Neural crest cell (in vitro differentiated cells): ENCODE measurements around the gene OR10A6. TPM values are rescaled to one million over a fixed set of nuclear protein-coding genes. Genes with fewer than 3 reads are reported as not detected.

Experiments
- DNase-seq: peaks from one replicate; pipeline ENCODE4 v3.0.0; 2021; ENCODE audit warnings: low read depth, mixed read lengths, low spot score
- H3K27ac Mint-ChIP-seq: one replicate; pipeline ENCODE4 v1.8.0; 2021; ENCODE audit warnings: mild to moderate bottlenecking, mixed read lengths; ENCODE audit not compliant: unreplicated experiment
- H3K27me3 Mint-ChIP-seq: 2 replicates; pipeline ENCODE4 v1.8.0; 2021; ENCODE audit warnings: low read depth, mild to moderate bottlenecking, mixed read lengths
- H3K36me3 Mint-ChIP-seq: 2 replicates; pipeline ENCODE4 v1.8.0; 2021; ENCODE audit warnings: low read depth, mild to moderate bottlenecking, mixed read lengths
- H3K4me1 Mint-ChIP-seq: 2 replicates; pipeline ENCODE4 v1.8.0; 2021; ENCODE audit warnings: mixed read lengths
- H3K4me3 Mint-ChIP-seq: one replicate; pipeline ENCODE4 v1.8.0; 2021; ENCODE audit warnings: mild to moderate bottlenecking, mixed read lengths
- H3K9me3 Mint-ChIP-seq: 2 replicates; pipeline ENCODE4 v1.8.0; 2021; ENCODE audit warnings: mixed read lengths
- total RNA-seq: library from RNA; stranded (reverse); gene quantifications from 2 replicates; pipeline ENCODE4 v1.2.1, GENCODE V29; 2021
- TF ChIP-seq, protein P1 (sequence below): fragments of 200-600 bp; sonication (generic); conservative IDR thresholded peaks from 2 replicates; pipeline ENCODE4 v1.5.0; 2021; ENCODE audit warnings: antibody characterized with exemption, mild to moderate bottlenecking

OR10A6 gene
- total RNA-seq, 1 donor from 2014 or later = not detected

DNA sequence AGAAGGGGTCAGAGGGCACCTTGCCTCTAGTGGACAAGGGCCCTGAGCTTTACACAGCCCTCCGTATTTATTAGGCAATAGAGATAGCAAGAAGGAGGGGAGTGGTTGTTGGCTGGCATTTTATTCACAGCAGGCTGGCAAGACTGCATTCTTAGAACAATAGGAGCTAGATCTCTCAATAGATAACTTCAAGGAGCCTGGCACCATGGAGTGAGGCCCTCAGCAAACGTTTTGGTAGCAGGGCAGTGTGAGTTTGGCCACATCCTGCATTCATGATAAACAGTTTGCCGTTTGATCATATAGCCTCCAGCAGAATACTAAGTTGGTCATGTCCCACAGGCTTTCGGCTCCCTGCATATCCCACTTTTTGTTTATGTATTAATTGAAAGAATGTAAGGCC, 31.6 kb downstream of the OR10A6 start:
- Mint-ChIP-seq H3K4me3 (no peak overlapping the region), H3K9me3 (no peaks in the 10 kb centered on the region), H3K27me3 (peaks cover 5% of the 10 kb centered on the region), H3K27ac (no peak overlapping the region), H3K4me1 (peaks cover 5% of the 10 kb centered on the region), H3K36me3 (no peaks in the 10 kb centered on the region)
- no peak for DNase-seq
- TF ChIP-seq, protein P1, sequence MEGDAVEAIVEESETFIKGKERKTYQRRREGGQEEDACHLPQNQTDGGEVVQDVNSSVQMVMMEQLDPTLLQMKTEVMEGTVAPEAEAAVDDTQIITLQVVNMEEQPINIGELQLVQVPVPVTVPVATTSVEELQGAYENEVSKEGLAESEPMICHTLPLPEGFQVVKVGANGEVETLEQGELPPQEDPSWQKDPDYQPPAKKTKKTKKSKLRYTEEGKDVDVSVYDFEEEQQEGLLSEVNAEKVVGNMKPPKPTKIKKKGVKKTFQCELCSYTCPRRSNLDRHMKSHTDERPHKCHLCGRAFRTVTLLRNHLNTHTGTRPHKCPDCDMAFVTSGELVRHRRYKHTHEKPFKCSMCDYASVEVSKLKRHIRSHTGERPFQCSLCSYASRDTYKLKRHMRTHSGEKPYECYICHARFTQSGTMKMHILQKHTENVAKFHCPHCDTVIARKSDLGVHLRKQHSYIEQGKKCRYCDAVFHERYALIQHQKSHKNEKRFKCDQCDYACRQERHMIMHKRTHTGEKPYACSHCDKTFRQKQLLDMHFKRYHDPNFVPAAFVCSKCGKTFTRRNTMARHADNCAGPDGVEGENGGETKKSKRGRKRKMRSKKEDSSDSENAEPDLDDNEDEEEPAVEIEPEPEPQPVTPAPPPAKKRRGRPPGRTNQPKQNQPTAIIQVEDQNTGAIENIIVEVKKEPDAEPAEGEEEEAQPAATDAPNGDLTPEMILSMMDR = no peak

GRCh38 chr11:7898666-7899283, 32.3 kb downstream of the OR10A6 start:
- TF ChIP-seq, protein P1 = no peak
- H3K27me3 Mint-ChIP-seq = peaks cover 5% of the 10 kb centered on the region
- no peak overlapping the region for H3K27ac Mint-ChIP-seq

GRCh38 chr11:7896009-7896785, 34.9 kb downstream of the OR10A6 start:
- Mint-ChIP-seq H3K27me3 (peaks cover 3% of the 10 kb centered on the region), H3K36me3 (no peaks in the 10 kb centered on the region), H3K4me1 (peaks cover 7% of the 10 kb centered on the region)

More at GRCh38 chr11:7898666-7899283, 32.3 kb downstream of the OR10A6 start:
- peaks cover 3% of the 10 kb centered on the region for H3K4me1 Mint-ChIP-seq
- no peak for DNase-seq
- H3K9me3 Mint-ChIP-seq = no peaks in the 10 kb centered on the region
- no peak overlapping the region for H3K4me3 Mint-ChIP-seq
- H3K36me3 Mint-ChIP-seq = no peaks in the 10 kb centered on the region

GRCh38 chr11:7894251-7894650, 36.8 kb downstream of the OR10A6 start:
- no peaks in the 10 kb centered on the region for H3K36me3 Mint-ChIP-seq
- no peaks in the 10 kb centered on the region for H3K9me3 Mint-ChIP-seq
- peaks cover 16% of the 10 kb centered on the region for H3K27me3 Mint-ChIP-seq
- DNase-seq = no peak
- H3K4me1 Mint-ChIP-seq = peaks cover 12% of the 10 kb centered on the region
- TF ChIP-seq, protein P1 = no peak
- no peak overlapping the region for H3K27ac Mint-ChIP-seq
- H3K4me3 Mint-ChIP-seq = no peak overlapping the region

More at GRCh38 chr11:7896009-7896785, 34.9 kb downstream of the OR10A6 start:
- TF ChIP-seq, protein P1 = no peak
- no peak for DNase-seq
- H3K27ac Mint-ChIP-seq = no peak overlapping the region
- H3K9me3 Mint-ChIP-seq = no peaks in the 10 kb centered on the region
- no peak overlapping the region for H3K4me3 Mint-ChIP-seq

- H3K4me1 Mint-ChIP-seq = peaks cover 12% of the 10 kb centered on the region
- H3K27me3 Mint-ChIP-seq = peaks cover 19% of the 10 kb centered on the region
- TF ChIP-seq, protein P1 = no peak
- H3K27ac Mint-ChIP-seq = peak overlapping the region; percentile 24
- no peak for DNase-seq
- no peaks in the 10 kb centered on the region for H3K36me3 Mint-ChIP-seq
- H3K4me3 Mint-ChIP-seq = no peak overlapping the region
- H3K9me3 Mint-ChIP-seq = no peaks in the 10 kb centered on the region
These were observed 37.3 kb downstream of the OR10A6 start for GRCh38 chr11:7893796-7894195.
